IPS-NIHi11 (cell line): Measurements from ENCODE around the gene ACTN3.
"Not testable (repeated sequence)": the region's sequence is repeated elsewhere in the genome, so short reads cannot be mapped to it uniquely, and the experiment has no call there.

Experiments used
- DNase-seq: peaks from one replicate; pipeline ENCODE4 v3.0.0; 2012; ENCODE audit warnings: mixed read lengths, low spot score

The ACTN3 gene

GRCh38 chr11:66546368-66546965, at the start of gene ACTN3:
Gene ACTN3 (plus strand): TSS chr11:66546903. CDS start chr11:66546938, 35 bp downstream.
- DNase-seq, result peak; percentile 86

GRCh38 chr11:66497206-66497605, 49.5 kb upstream of the ACTN3 start:
- DNase-seq, result no peak

GRCh38 chr11:66498506-66498905, 48.2 kb upstream of the ACTN3 start:
- no peak for DNase-seq

- no peak for DNase-seq
Measured at GRCh38 chr11:66505276-66505816, 41.4 kb upstream of the ACTN3 start.

- DNase-seq, result no peak
Measured at GRCh38 chr11:66509131-66509561, 37.6 kb upstream of the ACTN3 start.

- DNase-seq, result peak; percentile 99
Measured at GRCh38 chr11:66510271-66510989, 36.3 kb upstream of the ACTN3 start, which contains the start of gene BBS1. Gene BBS1 (plus strand): TSS chr11:66510635. CDS start chr11:66510660, 25 bp downstream.

GRCh38 chr11:66510990-66511339, 35.7 kb upstream of the ACTN3 start:
- DNase-seq, result no peak

- no peak for DNase-seq
Measured at GRCh38 chr11:66523611-66524010, 23.1 kb upstream of the ACTN3 start.

GRCh38 chr11:66524304-66525040, 22.2 kb upstream of the ACTN3 start:
- DNase-seq, result no peak

- DNase-seq, result peak; percentile 52
Measured at GRCh38 chr11:66529069-66529468, 17.6 kb upstream of the ACTN3 start.

- no peak for DNase-seq
Measured at GRCh38 chr11:66529655-66530054, 17.0 kb upstream of the ACTN3 start.

GRCh38 chr11:66530927-66531709, 15.6 kb upstream of the ACTN3 start:
- no peak for DNase-seq

- DNase-seq, result no peak
Measured at GRCh38 chr11:66531841-66532240, 14.9 kb upstream of the ACTN3 start.

GRCh38 chr11:66532784-66533183, 13.9 kb upstream of the ACTN3 start:
- no peak for DNase-seq

- no peak for DNase-seq
Measured at GRCh38 chr11:66539170-66539869, 7.4 kb upstream of the ACTN3 start.

GRCh38 chr11:66539870-66540213, 6.9 kb upstream of the ACTN3 start:
- DNase-seq, result no peak

GRCh38 chr11:66540598-66540997, 6.1 kb upstream of the ACTN3 start:
- not testable (repeated sequence) for DNase-seq

GRCh38 chr11:66541892-66542291, 4.8 kb upstream of the ACTN3 start:
- DNase-seq, result no peak

- DNase-seq, result no peak
Measured at GRCh38 chr11:66542362-66542761, 4.3 kb upstream of the ACTN3 start.

- no peak for DNase-seq
Measured at GRCh38 chr11:66543263-66544107, 3.2 kb upstream of the ACTN3 start.
